GM12878 (cell line): Measurements from ENCODE around the gene TBC1D5.

Experiments used
- SREBF1 ChIP-seq: IDR thresholded peaks from 2 replicates; pipeline ENCODE4 v1.6.1; 2012; ENCODE audit warnings: mild to moderate bottlenecking, low read length
- TCF12 ChIP-seq: IDR thresholded peaks from 2 replicates; pipeline ENCODE4 v1.6.1; 2011; ENCODE audit warnings: low read depth, mild to moderate bottlenecking, low read length

DNA sequence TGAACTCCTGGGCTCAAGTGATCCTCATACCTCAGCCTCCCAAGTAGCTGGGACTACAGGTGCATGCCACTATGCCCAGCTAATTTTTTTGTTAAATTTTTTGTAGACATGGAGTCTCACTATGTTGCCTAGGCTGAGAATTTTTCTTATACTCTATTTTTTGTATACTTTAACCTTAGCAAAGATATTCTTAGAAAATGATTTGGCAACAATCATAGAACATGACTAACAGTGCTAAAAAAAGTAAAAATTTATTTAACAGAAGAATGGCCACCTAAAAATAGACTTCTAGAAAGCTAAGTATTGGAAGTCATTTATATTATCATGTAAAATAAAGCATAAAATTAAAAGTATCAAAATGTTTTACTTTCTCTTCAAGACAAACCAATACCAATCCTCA, 535.4 kb downstream of the TBC1D5 start:
- TF ChIP-seq TCF12, result no peak
- TF ChIP-seq SREBF1, result no peak
